ENCODE data around the gene MSH3. TPM values are rescaled to one million over a fixed set of nuclear protein-coding genes. Genes with fewer than 3 reads are reported as not detected.

The MSH3 gene
- total RNA-seq, 1 donor from 2014 or later: 15.4 TPM

- H3K36me3 ChIP-seq (ENCODE audit: insufficient read depth, low read length): peaks cover 3% of the 10 kb centered on the region
- no peaks in the 10 kb centered on the region for H3K27me3 Mint-ChIP-seq (ENCODE audit: low read depth, unreplicated experiment)
- DNase-seq (ENCODE audit: low read depth): no peak
- H3K36me3 Mint-ChIP-seq (ENCODE audit: low read depth, unreplicated experiment): peaks cover 13% of the 10 kb centered on the region
- FAIRE-seq: no peak
- no peak overlapping the region for H3K4me3 Mint-ChIP-seq (ENCODE audit: unreplicated experiment)
- H3K9me3 Mint-ChIP-seq (ENCODE audit: unreplicated experiment): peaks cover 7% of the 10 kb centered on the region
- no peaks in the 10 kb centered on the region for H4K20me1 ChIP-seq (ENCODE audit: insufficient read depth, low read length)
- TF ChIP-seq EZH2 (IDR thresholded peaks at IDR 0.05; ENCODE audit: insufficient read depth, low read length) (no peak), CTCF (IDR thresholded peaks at IDR 0.05; ENCODE audit: insufficient read depth, low read depth, low read length) (no peak)
- peaks cover 11% of the 10 kb centered on the region for H3K4me1 Mint-ChIP-seq (ENCODE audit: low read depth, unreplicated experiment)
- no peak overlapping the region for H3K27ac Mint-ChIP-seq (ENCODE audit: unreplicated experiment)
- H3K4me1 ChIP-seq (ENCODE audit: insufficient read depth, low read length): no peaks in the 10 kb centered on the region
- no peaks in the 10 kb centered on the region for H3K9me3 ChIP-seq (ENCODE audit: insufficient read depth, low read depth, low read length)
- H3K9ac ChIP-seq (ENCODE audit: low read length): no peak overlapping the region
- no peak overlapping the region for H3K4me2 ChIP-seq (ENCODE audit: low read length)
- H2AFZ ChIP-seq (ENCODE audit: low read depth, low read length): no peak overlapping the region
- H3K27me3 ChIP-seq (ENCODE audit: insufficient read depth, low read length): no peaks in the 10 kb centered on the region
- H3K27ac ChIP-seq (ENCODE audit: low read depth, low read length): no peak overlapping the region
- no peaks in the 10 kb centered on the region for H3K79me2 ChIP-seq (ENCODE audit: insufficient read depth, low read length)
- H3K4me3 ChIP-seq (ENCODE audit: insufficient read depth, low read depth, low read length): no peak overlapping the region
Observed at GRCh38 chr5:80715887-80716286, 61.4 kb downstream of the MSH3 start.

- H3K9me3 Mint-ChIP-seq (ENCODE audit: unreplicated experiment): peaks cover 7% of the 10 kb centered on the region
- no peak overlapping the region for H3K4me3 Mint-ChIP-seq (ENCODE audit: unreplicated experiment)
- no peaks in the 10 kb centered on the region for H3K27me3 Mint-ChIP-seq (ENCODE audit: low read depth, unreplicated experiment)
- Histone ChIP-seq H3K4me1 (ENCODE audit: insufficient read depth, low read length) (no peaks in the 10 kb centered on the region), H3K36me3 (ENCODE audit: insufficient read depth, low read length) (peaks cover 3% of the 10 kb centered on the region), H3K9ac (ENCODE audit: low read length) (no peak overlapping the region), H2AFZ (ENCODE audit: low read depth, low read length) (no peak overlapping the region), H3K4me3 (ENCODE audit: insufficient read depth, low read depth, low read length) (no peak overlapping the region), H3K27ac (ENCODE audit: low read depth, low read length) (no peak overlapping the region), H4K20me1 (ENCODE audit: insufficient read depth, low read length) (no peaks in the 10 kb centered on the region), H3K4me2 (ENCODE audit: low read length) (no peak overlapping the region), H3K27me3 (ENCODE audit: insufficient read depth, low read length) (no peaks in the 10 kb centered on the region), H3K79me2 (ENCODE audit: insufficient read depth, low read length) (no peaks in the 10 kb centered on the region), H3K9me3 (ENCODE audit: insufficient read depth, low read depth, low read length) (no peaks in the 10 kb centered on the region)
- peaks cover 9% of the 10 kb centered on the region for H3K36me3 Mint-ChIP-seq (ENCODE audit: low read depth, unreplicated experiment)
- H3K27ac Mint-ChIP-seq (ENCODE audit: unreplicated experiment): no peak overlapping the region
- FAIRE-seq (no peak), DNase-seq (ENCODE audit: low read depth) (no peak)
- no peaks in the 10 kb centered on the region for H3K4me1 Mint-ChIP-seq (ENCODE audit: low read depth, unreplicated experiment)
- TF ChIP-seq EZH2 (IDR thresholded peaks at IDR 0.05; ENCODE audit: insufficient read depth, low read length): no peak
- TF ChIP-seq CTCF (IDR thresholded peaks at IDR 0.05; ENCODE audit: insufficient read depth, low read depth, low read length): no peak
Observed at GRCh38 chr5:80720181-80720580, 65.7 kb downstream of the MSH3 start.

- Histone ChIP-seq H3K9ac (ENCODE audit: low read length) (no peak overlapping the region), H3K4me3 (ENCODE audit: insufficient read depth, low read depth, low read length) (no peak overlapping the region), H3K9me3 (ENCODE audit: insufficient read depth, low read depth, low read length) (no peaks in the 10 kb centered on the region), H3K4me1 (ENCODE audit: insufficient read depth, low read length) (no peaks in the 10 kb centered on the region), H3K36me3 (ENCODE audit: insufficient read depth, low read length) (peaks cover 16% of the 10 kb centered on the region), H3K27ac (ENCODE audit: low read depth, low read length) (no peak overlapping the region), H2AFZ (ENCODE audit: low read depth, low read length) (no peak overlapping the region), H4K20me1 (ENCODE audit: insufficient read depth, low read length) (no peaks in the 10 kb centered on the region), H3K4me2 (ENCODE audit: low read length) (no peak overlapping the region), H3K27me3 (ENCODE audit: insufficient read depth, low read length) (no peaks in the 10 kb centered on the region), H3K79me2 (ENCODE audit: insufficient read depth, low read length) (no peaks in the 10 kb centered on the region)
- DNase-seq (ENCODE audit: low read depth) (no peak), FAIRE-seq (no peak)
- peaks cover 7% of the 10 kb centered on the region for H3K9me3 Mint-ChIP-seq (ENCODE audit: unreplicated experiment)
- no peak overlapping the region for H3K4me3 Mint-ChIP-seq (ENCODE audit: unreplicated experiment)
- no peaks in the 10 kb centered on the region for H3K27me3 Mint-ChIP-seq (ENCODE audit: low read depth, unreplicated experiment)
- H3K27ac Mint-ChIP-seq (ENCODE audit: unreplicated experiment): no peak overlapping the region
- TF ChIP-seq EZH2 (IDR thresholded peaks at IDR 0.05; ENCODE audit: insufficient read depth, low read length) (no peak), CTCF (IDR thresholded peaks at IDR 0.05; ENCODE audit: insufficient read depth, low read depth, low read length) (no peak)
- H3K4me1 Mint-ChIP-seq (ENCODE audit: low read depth, unreplicated experiment): no peaks in the 10 kb centered on the region
- H3K36me3 Mint-ChIP-seq (ENCODE audit: low read depth, unreplicated experiment): peaks cover 13% of the 10 kb centered on the region
Observed at GRCh38 chr5:80722916-80723315, 68.5 kb downstream of the MSH3 start.
